OCI-LY7 (cell line): ENCODE results near the gene TSEN15. TPM values are rescaled to one million over a fixed set of nuclear protein-coding genes. Genes with fewer than 3 reads are reported as not detected.
"Not testable (repeated sequence)": the region's sequence is repeated elsewhere in the genome, so short reads cannot be mapped to it uniquely, and the experiment has no call there.

ENCODE experiments used
- BruUV-seq: library from RNA; stranded (reverse); fragments of 400-500 nt; replicated peaks from 2 replicates; lab custom pipeline; 2021; lab: Mats Ljungman, UMichigan
- CTCF ChIA-PET: fragments of 300-600 bp; sonication (Branson Sonifier 250); formaldehyde crosslinking; loops from one replicate; lab custom pipeline; 2022; ENCODE audit warnings: antibody characterized with exemption; ENCODE audit not compliant: unreplicated experiment; lab: Charles Lee
- POLR2A ChIA-PET: fragments of 300-600 bp; sonication (Branson Sonifier 250); formaldehyde crosslinking; loops from one replicate; lab custom pipeline; 2022; ENCODE audit warnings: antibody characterized with exemption; lab: Charles Lee
- DNase-seq: peaks from one replicate; pipeline ENCODE4 v3.0.0-alpha.2; 2015; ENCODE audit warnings: low spot score
- H2AFZ ChIP-seq: fragments of 200-600 bp; sonication (generic), shearing (Covaris generic); 2 replicates; pipeline ENCODE4 v1.6.1; 2014; ENCODE audit warnings: mild to moderate bottlenecking, antibody characterized with exemption, low read length, moderate library complexity
- H3K27ac ChIP-seq: fragments of 200-600 bp; sonication (generic); 2 replicates; pipeline ENCODE4 v1.5.1; 2014; ENCODE audit warnings: mixed run types, low read depth, mild to moderate bottlenecking, moderate library complexity, low read length, inconsistent platforms; ENCODE audit not compliant: poor library complexity, severe bottlenecking
- H3K36me3 ChIP-seq: fragments of 200-600 bp; sonication (generic); 2 replicates; pipeline ENCODE4 v1.6.1; 2014; ENCODE audit warnings: mild to moderate bottlenecking, antibody characterized with exemption, low read length, moderate library complexity, mixed read lengths; ENCODE audit not compliant: insufficient read depth
- H3K4me1 ChIP-seq: fragments of 200-600 bp; sonication (generic); 2 replicates; pipeline ENCODE4 v1.5.1; 2014; ENCODE audit warnings: mild to moderate bottlenecking, low read length; ENCODE audit not compliant: insufficient read depth, poor library complexity, severe bottlenecking
- H3K4me2 ChIP-seq: fragments of 200-600 bp; sonication (generic); 2 replicates; pipeline ENCODE4 v1.6.1; 2014; ENCODE audit warnings: mild to moderate bottlenecking, low read length
- H3K4me3 ChIP-seq: fragments of 200-600 bp; sonication (generic); 2 replicates; pipeline ENCODE4 v1.5.1; 2014; ENCODE audit warnings: mild to moderate bottlenecking, low read depth, low read length; ENCODE audit not compliant: poor library complexity, severe bottlenecking
- H3K79me2 ChIP-seq: fragments of 200-600 bp; sonication (generic); 2 replicates; pipeline ENCODE4 v1.6.1; 2016; ENCODE audit warnings: low read depth, mild to moderate bottlenecking, low read length, moderate library complexity, mixed read lengths; ENCODE audit not compliant: insufficient read depth
- H3K9me2 ChIP-seq: fragments of 200-600 bp; sonication (generic); 2 replicates; pipeline ENCODE4 v1.6.1; 2016; ENCODE audit warnings: mild to moderate bottlenecking, low read length, mixed read lengths; ENCODE audit not compliant: insufficient read depth
- H3K9me3 ChIP-seq: fragments of 200-600 bp; sonication (generic); 2 replicates; pipeline ENCODE4 v1.6.1; 2014; ENCODE audit warnings: mild to moderate bottlenecking, mixed run types, low read length, mixed read lengths
- H4K20me1 ChIP-seq: fragments of 200-600 bp; sonication (generic); 2 replicates; pipeline ENCODE4 v1.6.1; 2014; ENCODE audit warnings: mild to moderate bottlenecking, antibody characterized with exemption, low read length, moderate library complexity, mixed read lengths; ENCODE audit not compliant: insufficient read depth
- CTCF ChIP-seq: fragments of 200-600 bp; sonication (generic); conservative IDR thresholded peaks from 2 replicates; pipeline ENCODE4 v1.5.1; 2014; ENCODE audit warnings: mild to moderate bottlenecking, antibody characterized with exemption, low read length, moderate library complexity, mixed read lengths
- EZH2phosphoT487 ChIP-seq: fragments of 200-600 bp; sonication (generic); IDR thresholded peaks from 2 replicates; pipeline ENCODE4 v1.6.1; 2018; ENCODE audit warnings: low read depth, borderline replicate concordance, mild to moderate bottlenecking, mixed run types, antibody characterized with exemption, low read length, moderate library complexity, mixed read lengths
- intact Hi-C: fragments of 100-400 bp; cut with micrococcal nuclease; formaldehyde crosslinking; loops from one replicate; pipeline ENCODE4 v1.10.0; 2022; ENCODE audit not compliant: unreplicated experiment
- total RNA-seq, 2 experiments: library from RNA; depleted of rRNA in 1 of 2; stranded (reverse); fragments of >200 nt in 1 of 2; shearing (Covaris generic) in 1 of 2; gene quantifications; 2 replicates each; pipeline ENCODE4 v1.2.3, GENCODE V29; 2014 to 2022

The TSEN15 gene
- total RNA-seq, 2 experiments from 2014 or later = 42.5 to 45.1 TPM

- ChIA-PET CTCF (no interaction called here), POLR2A (interaction anchor here (0.5 to 1.6 kb wide), 2 partner anchors 19 to 117 kb away, joined by 3 to 6 read pairs; no protein-coding TSS in a partner anchor)
- Histone ChIP-seq H3K27ac (no peak overlapping the region), H3K36me3 (no peaks in the 10 kb centered on the region), H4K20me1 (no peaks in the 10 kb centered on the region), H3K9me2 (no peaks in the 10 kb centered on the region), H3K4me1 (no peaks in the 10 kb centered on the region), H3K79me2 (no peaks in the 10 kb centered on the region), H2AFZ (no peak overlapping the region), H3K4me3 (no peak overlapping the region), H3K4me2 (no peak overlapping the region), H3K9me3 (no peaks in the 10 kb centered on the region)
- DNase-seq = no peak
- no TSS peak for BruUV-seq
- TF ChIP-seq CTCF = no peak
- no peak for TF ChIP-seq EZH2phosphoT487
- intact Hi-C loops = no loop called here
Measured at GRCh38 chr1:184088037-184088436, 36.5 kb downstream of the TSEN15 start.

DNA sequence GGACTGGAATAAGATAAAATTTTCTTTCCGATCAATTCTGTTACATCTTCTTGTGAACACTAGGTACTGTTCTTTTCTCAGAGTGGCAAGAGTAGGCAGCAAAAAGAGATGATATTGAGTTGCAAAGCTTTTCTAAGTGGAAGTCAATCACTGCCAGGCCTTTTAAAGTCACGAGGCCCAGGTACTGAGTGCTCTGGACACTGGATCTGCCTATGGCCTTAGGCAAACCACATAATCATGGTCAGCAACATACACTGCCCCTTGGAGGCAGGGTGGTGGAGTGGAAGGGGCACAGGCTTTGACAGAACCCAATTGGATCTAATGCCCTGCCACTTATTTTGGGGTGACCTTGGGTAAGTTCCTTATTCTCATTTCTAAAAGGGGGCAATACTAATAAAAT lies 41.5 kb downstream of the TSEN15 start:
- H3K9me3 ChIP-seq = no peaks in the 10 kb centered on the region
- H3K27ac ChIP-seq = no peak overlapping the region
- ChIA-PET CTCF (no interaction called here), POLR2A (interaction anchor here (0.6 kb wide), 1 partner anchor 829 kb away, joined by 3 read pairs; no protein-coding TSS in a partner anchor)
- DNase-seq = no peak
- no peaks in the 10 kb centered on the region for H3K9me2 ChIP-seq
- no peak overlapping the region for H2AFZ ChIP-seq
- intact Hi-C loops = no loop called here
- H3K4me1 ChIP-seq = no peaks in the 10 kb centered on the region
- BruUV-seq = no TSS peak
- no peak overlapping the region for H3K4me2 ChIP-seq
- TF ChIP-seq EZH2phosphoT487 (no peak), CTCF (no peak)
- H3K36me3 ChIP-seq = no peaks in the 10 kb centered on the region
- H3K4me3 ChIP-seq = no peak overlapping the region
- H4K20me1 ChIP-seq = no peaks in the 10 kb centered on the region
- H3K79me2 ChIP-seq = no peaks in the 10 kb centered on the region

- H3K9me3 ChIP-seq = no peaks in the 10 kb centered on the region
- no peak overlapping the region for H3K4me2 ChIP-seq
- BruUV-seq = no TSS peak
- H4K20me1 ChIP-seq = no peaks in the 10 kb centered on the region
- intact Hi-C loops = no loop called here
- no peak overlapping the region for H3K27ac ChIP-seq
- no peaks in the 10 kb centered on the region for H3K36me3 ChIP-seq
- TF ChIP-seq EZH2phosphoT487 (no peak), CTCF (no peak)
- ChIA-PET CTCF (no interaction called here), POLR2A (no interaction called here)
- H3K4me3 ChIP-seq = no peak overlapping the region
- no peaks in the 10 kb centered on the region for H3K79me2 ChIP-seq
- DNase-seq = no peak
- H3K9me2 ChIP-seq = no peaks in the 10 kb centered on the region
- no peaks in the 10 kb centered on the region for H3K4me1 ChIP-seq
- H2AFZ ChIP-seq = no peak overlapping the region
Measured at GRCh38 chr1:184096005-184096404, 44.5 kb downstream of the TSEN15 start.

DNA sequence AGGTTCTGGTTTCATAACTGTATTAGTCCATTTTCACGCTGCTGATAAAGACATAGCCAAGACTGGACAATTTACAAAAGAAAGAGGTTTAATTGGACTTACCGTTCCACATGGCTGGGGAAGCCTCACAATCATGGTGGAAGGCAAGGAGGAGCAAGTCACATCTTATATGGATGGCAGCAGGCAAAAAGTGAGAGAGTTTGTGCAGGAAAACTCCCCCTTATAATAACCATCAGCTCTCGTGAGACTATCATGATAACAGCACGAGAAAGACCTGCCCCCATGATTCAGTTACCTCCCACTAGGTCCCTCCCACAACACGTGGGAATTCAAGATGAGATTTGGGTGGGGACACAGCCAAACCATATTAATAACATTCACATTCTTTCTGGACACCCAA lies 45.0 kb downstream of the TSEN15 start:
- DNase-seq, H3K36me3 ChIP-seq, H3K9me3 ChIP-seq, H3K4me1 ChIP-seq, POLR2A ChIA-PET, H2AFZ ChIP-seq, H3K4me2 ChIP-seq, CTCF ChIA-PET, H3K4me3 ChIP-seq, H3K27ac ChIP-seq, intact Hi-C loops, BruUV-seq, H3K79me2 ChIP-seq, H3K9me2 ChIP-seq, H4K20me1 ChIP-seq: not testable (repeated sequence)
